A673 (cell line): Measurements from ENCODE around the gene TMEM164. TPM values are rescaled to one million over a fixed set of nuclear protein-coding genes. Genes with fewer than 3 reads are reported as not detected.

ENCODE experiments used
- BruUV-seq: library from RNA; stranded (reverse); fragments of 400-500 nt; replicated peaks from 2 replicates; lab custom pipeline; 2021; lab: Mats Ljungman, UMichigan
- CTCF ChIA-PET: fragments of 300-600 bp; sonication (Branson Sonifier 250); formaldehyde crosslinking; loops from one replicate; lab custom pipeline; 2022; ENCODE audit warnings: antibody characterized with exemption; lab: Charles Lee
- POLR2A ChIA-PET: fragments of 300-600 bp; sonication (Branson Sonifier 250); formaldehyde crosslinking; loops from one replicate; lab custom pipeline; 2022; ENCODE audit warnings: antibody characterized with exemption; ENCODE audit not compliant: low non-redundant PET; lab: Charles Lee
- DNase-seq: peaks from one replicate; pipeline ENCODE4 v3.0.0-alpha.2; 2015; ENCODE audit warnings: low spot score
- H3K27ac ChIP-seq: fragments of 200-600 bp; sonication (generic); 2 replicates; pipeline ENCODE4 v1.5.1; 2016; ENCODE audit warnings: mixed run types, low read depth, mild to moderate bottlenecking, mixed read lengths, antibody characterized with exemption, low read length; ENCODE audit not compliant: poor library complexity, severe bottlenecking
- H3K27me3 ChIP-seq: fragments of 200-600 bp; sonication (generic); replicated peaks from 2 replicates; pipeline ENCODE4 v1.6.1; 2017; ENCODE audit warnings: mixed run types, low read depth, mild to moderate bottlenecking, mixed read lengths, antibody characterized with exemption, low read length; ENCODE audit not compliant: insufficient read depth, poor library complexity
- H3K36me3 ChIP-seq: fragments of 200-600 bp; sonication (generic); 2 replicates; pipeline ENCODE4 v1.6.1; 2016; ENCODE audit warnings: mixed run types, mild to moderate bottlenecking, mixed read lengths, antibody characterized with exemption, low read length; ENCODE audit not compliant: insufficient read depth, poor library complexity, severe bottlenecking
- H3K4me1 ChIP-seq: fragments of 200-600 bp; sonication (generic); 2 replicates; pipeline ENCODE4 v1.6.1; 2017; ENCODE audit warnings: mixed run types, mild to moderate bottlenecking, mixed read lengths, antibody characterized with exemption, low read length; ENCODE audit not compliant: insufficient read depth, poor library complexity, severe bottlenecking
- H3K4me3 ChIP-seq: fragments of 200-600 bp; sonication (generic); 2 replicates; pipeline ENCODE4 v1.5.1; 2016; ENCODE audit warnings: low read depth, mixed run types, mild to moderate bottlenecking, mixed read lengths, low read length; ENCODE audit not compliant: poor library complexity, severe bottlenecking
- H3K9me3 ChIP-seq: fragments of 200-600 bp; sonication (generic); 2 replicates; pipeline ENCODE4 v1.6.1; 2016; ENCODE audit warnings: mixed run types, low read depth, mild to moderate bottlenecking, mixed read lengths, antibody characterized with exemption, low read length; ENCODE audit not compliant: poor library complexity, severe bottlenecking
- EZH2 ChIP-seq: fragments of 200-600 bp; sonication (generic); IDR thresholded peaks from 2 replicates; pipeline ENCODE4 v1.6.1; 2017; ENCODE audit warnings: borderline replicate concordance, low read depth, mild to moderate bottlenecking, mixed read lengths, antibody characterized with exemption, low read length; ENCODE audit not compliant: poor library complexity, severe bottlenecking
- intact Hi-C: fragments of 100-400 bp; cut with micrococcal nuclease; formaldehyde crosslinking; loops from one replicate; pipeline ENCODE4 v1.10.0; 2022; ENCODE audit not compliant: unreplicated experiment
- total RNA-seq: library from RNA; stranded (reverse); gene quantifications from 2 replicates; pipeline ENCODE4 v1.2.3, GENCODE V29; 2021
- TF ChIP-seq, protein P1 (sequence below): fragments of 300-800, 200-600 bp; sonication (generic); conservative IDR thresholded peaks from 2 replicates; pipeline ENCODE4 v1.5.1; 2017; ENCODE audit warnings: low read depth, mild to moderate bottlenecking, antibody characterized with exemption, low read length, moderate library complexity, mixed read lengths

The TMEM164 gene
- total RNA-seq, 1 experiment from 2014 or later = 26.5 TPM

GRCh38 chrX:110087485-110088356 is 84.8 kb downstream of the TMEM164 start:
- no peak for TF ChIP-seq EZH2
- TF ChIP-seq, protein P1, sequence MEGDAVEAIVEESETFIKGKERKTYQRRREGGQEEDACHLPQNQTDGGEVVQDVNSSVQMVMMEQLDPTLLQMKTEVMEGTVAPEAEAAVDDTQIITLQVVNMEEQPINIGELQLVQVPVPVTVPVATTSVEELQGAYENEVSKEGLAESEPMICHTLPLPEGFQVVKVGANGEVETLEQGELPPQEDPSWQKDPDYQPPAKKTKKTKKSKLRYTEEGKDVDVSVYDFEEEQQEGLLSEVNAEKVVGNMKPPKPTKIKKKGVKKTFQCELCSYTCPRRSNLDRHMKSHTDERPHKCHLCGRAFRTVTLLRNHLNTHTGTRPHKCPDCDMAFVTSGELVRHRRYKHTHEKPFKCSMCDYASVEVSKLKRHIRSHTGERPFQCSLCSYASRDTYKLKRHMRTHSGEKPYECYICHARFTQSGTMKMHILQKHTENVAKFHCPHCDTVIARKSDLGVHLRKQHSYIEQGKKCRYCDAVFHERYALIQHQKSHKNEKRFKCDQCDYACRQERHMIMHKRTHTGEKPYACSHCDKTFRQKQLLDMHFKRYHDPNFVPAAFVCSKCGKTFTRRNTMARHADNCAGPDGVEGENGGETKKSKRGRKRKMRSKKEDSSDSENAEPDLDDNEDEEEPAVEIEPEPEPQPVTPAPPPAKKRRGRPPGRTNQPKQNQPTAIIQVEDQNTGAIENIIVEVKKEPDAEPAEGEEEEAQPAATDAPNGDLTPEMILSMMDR = no peak
- ChIA-PET CTCF (no interaction called here), POLR2A (no interaction called here)
- intact Hi-C loops = no loop called here
- H3K27ac ChIP-seq = no peak overlapping the region
- BruUV-seq = no TSS peak
- peak; percentile 4 for DNase-seq
- no peak overlapping the region for H3K4me3 ChIP-seq
- H3K4me1 ChIP-seq = no peaks in the 10 kb centered on the region
- H3K9me3 ChIP-seq = no peaks in the 10 kb centered on the region
- no peaks in the 10 kb centered on the region for H3K27me3 ChIP-seq
- no peaks in the 10 kb centered on the region for H3K36me3 ChIP-seq

GRCh38 chrX:110089656-110090403 is 86.9 kb downstream of the TMEM164 start:
- H3K36me3 ChIP-seq = no peaks in the 10 kb centered on the region
- TF ChIP-seq, protein P1 = no peak
- no peak for TF ChIP-seq EZH2
- H3K4me1 ChIP-seq = no peaks in the 10 kb centered on the region
- H3K27ac ChIP-seq = no peak overlapping the region
- BruUV-seq = no TSS peak
- no peaks in the 10 kb centered on the region for H3K27me3 ChIP-seq
- H3K4me3 ChIP-seq = no peak overlapping the region
- ChIA-PET CTCF (no interaction called here), POLR2A (no interaction called here)
- no peaks in the 10 kb centered on the region for H3K9me3 ChIP-seq
- intact Hi-C loops = no loop called here
- DNase-seq = no peak

GRCh38 chrX:110097920-110098319 is 95.0 kb downstream of the TMEM164 start:
- no TSS peak for BruUV-seq
- H3K9me3 ChIP-seq = no peaks in the 10 kb centered on the region
- no peak overlapping the region for H3K27ac ChIP-seq
- TF ChIP-seq EZH2 = no peak
- TF ChIP-seq, protein P1 = no peak
- H3K4me3 ChIP-seq = no peak overlapping the region
- DNase-seq = no peak
- no peaks in the 10 kb centered on the region for H3K27me3 ChIP-seq
- CTCF ChIA-PET = no interaction called here
- intact Hi-C loops = no loop called here
- no peaks in the 10 kb centered on the region for H3K4me1 ChIP-seq
- no peaks in the 10 kb centered on the region for H3K36me3 ChIP-seq
- POLR2A ChIA-PET = no interaction called here
